Cardiac fibroblast (primary cell): Measurements from ENCODE around the gene APRT.

Experiments
- DNase-seq, 2 donors: peaks; one replicate each; pipeline versions ENCODE4 v3.0.0 to v3.0.0-alpha.2; 2010; ENCODE audit warnings: low read depth in 2 of 2
- H3K4me3 ChIP-seq, 2 donors: replicated peaks in 1 of 2; 1 replicate in 1 of 2; 2 replicates in 1 of 2; pipeline ENCODE4 v1.5.1; 2011; ENCODE audit warnings: low read depth in 2 of 2, low read length in 2 of 2, mild to moderate bottlenecking in 2 of 2, moderate library complexity in 1 of 2
- TF ChIP-seq, protein P1 (sequence below): IDR thresholded peaks from one replicate; pipeline ENCODE4 v1.5.1; 2011; ENCODE audit warnings: low read depth, mild to moderate bottlenecking, low read length, inconsistent platforms

Gene APRT, protein sequence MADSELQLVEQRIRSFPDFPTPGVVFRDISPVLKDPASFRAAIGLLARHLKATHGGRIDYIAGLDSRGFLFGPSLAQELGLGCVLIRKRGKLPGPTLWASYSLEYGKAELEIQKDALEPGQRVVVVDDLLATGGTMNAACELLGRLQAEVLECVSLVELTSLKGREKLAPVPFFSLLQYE

GRCh38 chr16:88811769-88812512 lies at the start of gene APRT:
Gene APRT (minus strand): TSS chr16:88811928. CDS start chr16:88811899, 29 bp downstream.
- TF ChIP-seq, protein P1, sequence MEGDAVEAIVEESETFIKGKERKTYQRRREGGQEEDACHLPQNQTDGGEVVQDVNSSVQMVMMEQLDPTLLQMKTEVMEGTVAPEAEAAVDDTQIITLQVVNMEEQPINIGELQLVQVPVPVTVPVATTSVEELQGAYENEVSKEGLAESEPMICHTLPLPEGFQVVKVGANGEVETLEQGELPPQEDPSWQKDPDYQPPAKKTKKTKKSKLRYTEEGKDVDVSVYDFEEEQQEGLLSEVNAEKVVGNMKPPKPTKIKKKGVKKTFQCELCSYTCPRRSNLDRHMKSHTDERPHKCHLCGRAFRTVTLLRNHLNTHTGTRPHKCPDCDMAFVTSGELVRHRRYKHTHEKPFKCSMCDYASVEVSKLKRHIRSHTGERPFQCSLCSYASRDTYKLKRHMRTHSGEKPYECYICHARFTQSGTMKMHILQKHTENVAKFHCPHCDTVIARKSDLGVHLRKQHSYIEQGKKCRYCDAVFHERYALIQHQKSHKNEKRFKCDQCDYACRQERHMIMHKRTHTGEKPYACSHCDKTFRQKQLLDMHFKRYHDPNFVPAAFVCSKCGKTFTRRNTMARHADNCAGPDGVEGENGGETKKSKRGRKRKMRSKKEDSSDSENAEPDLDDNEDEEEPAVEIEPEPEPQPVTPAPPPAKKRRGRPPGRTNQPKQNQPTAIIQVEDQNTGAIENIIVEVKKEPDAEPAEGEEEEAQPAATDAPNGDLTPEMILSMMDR: no peak
- peak; percentile 94 to 97 for DNase-seq
- H3K4me3 ChIP-seq: peak within 1 kb of the TSS; percentile 71 to 77

- TF ChIP-seq, protein P1: no peak
- no peak overlapping the region for H3K4me3 ChIP-seq
- DNase-seq: no peak
These were observed 49.6 kb upstream of the APRT start for GRCh38 chr16:88861359-88861758.

GRCh38 chr16:88859381-88860091 lies 47.8 kb upstream of the APRT start:
- no peak for DNase-seq
- no peak overlapping the region for H3K4me3 ChIP-seq
- TF ChIP-seq, protein P1: no peak

DNA sequence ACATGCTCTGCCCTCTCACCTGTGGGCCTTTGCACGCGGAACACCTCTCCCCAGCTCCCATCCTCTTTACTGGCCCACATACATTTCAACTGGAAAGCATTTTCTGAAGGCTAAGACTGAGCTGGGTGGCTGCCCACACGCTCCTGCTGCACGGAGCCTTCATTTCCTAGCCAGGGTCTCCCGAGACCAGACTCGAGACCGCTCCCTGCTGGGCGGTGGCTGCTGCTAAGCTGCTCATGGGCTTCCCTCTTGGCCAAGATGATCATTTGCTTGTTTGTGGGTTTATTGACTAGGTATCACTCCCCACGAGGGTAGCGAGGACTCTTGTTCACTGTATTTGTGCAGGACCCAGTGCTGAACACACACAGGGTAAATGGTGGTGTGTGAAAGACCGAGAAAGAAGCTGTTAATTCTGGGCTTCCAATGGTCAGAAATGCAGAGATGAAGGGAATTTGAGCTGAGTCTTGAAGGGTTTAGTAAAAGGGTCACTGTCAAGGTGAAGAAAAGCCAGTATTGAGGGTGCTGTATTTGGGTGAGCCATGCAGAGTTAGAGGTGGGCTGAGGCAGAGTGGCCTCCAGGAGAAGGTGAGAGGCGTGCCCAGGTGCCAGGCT lies 46.1 kb upstream of the APRT start:
- TF ChIP-seq, protein P1: peak; percentile 85
- DNase-seq: peak; percentile 78 to 85
- peak overlapping the region; percentile 99 for H3K4me3 ChIP-seq

- DNase-seq: peak; percentile 95 to 98
- TF ChIP-seq, protein P1: no peak
- H3K4me3 ChIP-seq: peak within 1 kb of the TSS; percentile 99
These were observed 45.4 kb upstream of the APRT start, which contains the start of the genes GALNS and TRAPPC2L for GRCh38 chr16:88856828-88857727. Gene GALNS (minus strand): TSS chr16:88856947. CDS start chr16:88856877, 70 bp downstream. Gene TRAPPC2L (plus strand): TSS chr16:88857127. CDS start chr16:88857151, 24 bp downstream.
